PC-9 (cell line): ENCODE data around the gene PPP1R17. TPM values are rescaled to one million over a fixed set of nuclear protein-coding genes. Genes with fewer than 3 reads are reported as not detected.

Experiments
- BruUV-seq: library from RNA; stranded (reverse); fragments of 400-500 nt; replicated peaks from 2 replicates; lab custom pipeline; 2021; lab: Mats Ljungman, UMichigan
- CTCF ChIA-PET: fragments of 300-600 bp; sonication (Branson Sonifier 250); formaldehyde crosslinking; loops from one replicate; lab custom pipeline; 2022; ENCODE audit warnings: antibody characterized with exemption; lab: Charles Lee
- POLR2A ChIA-PET: fragments of 300-600 bp; sonication (Branson Sonifier 250); formaldehyde crosslinking; loops from one replicate; lab custom pipeline; 2022; ENCODE audit warnings: antibody characterized with exemption; ENCODE audit not compliant: unreplicated experiment; lab: Charles Lee
- DNase-seq, 2 experiments: peaks; one replicate each; pipeline versions ENCODE4 v3.0.0 to v3.0.0-alpha.2; 2015 to 2022; ENCODE audit warnings: mixed read lengths in 1 of 2
- H2AFZ ChIP-seq: fragments of 200-600 bp; sonication (generic); 2 replicates; pipeline ENCODE4 v1.8.1; 2017; ENCODE audit warnings: antibody characterized with exemption
- H3F3A ChIP-seq: fragments of 200-600 bp; sonication (generic); 2 replicates; pipeline ENCODE4 v1.8.1; 2017; ENCODE audit warnings: antibody characterized with exemption, mild to moderate bottlenecking, low read depth; ENCODE audit not compliant: insufficient read depth
- H3K27ac ChIP-seq: fragments of 200-600 bp; sonication (generic); 2 replicates; pipeline ENCODE4 v1.6.1; 2016; ENCODE audit warnings: mixed run types
- H3K27me3 ChIP-seq: fragments of 200-600 bp; sonication (generic); 2 replicates; pipeline ENCODE4 v1.6.1; 2016; ENCODE audit warnings: low read depth, mixed run types; ENCODE audit not compliant: insufficient read depth
- H3K36me3 ChIP-seq: fragments of 200-600 bp; sonication (generic); 2 replicates; pipeline ENCODE4 v1.6.1; 2016; ENCODE audit warnings: low read depth, mixed run types
- H3K4me1 ChIP-seq: fragments of 200-600 bp; sonication (generic); replicated peaks from 2 replicates; pipeline ENCODE4 v1.6.1; 2016; ENCODE audit warnings: mixed run types; ENCODE audit not compliant: insufficient read depth
- H3K4me2 ChIP-seq: fragments of 200-600 bp; sonication (generic); 2 replicates; pipeline ENCODE4 v1.6.1; 2017; ENCODE audit warnings: mixed run types
- H3K4me3 ChIP-seq: fragments of 200-600 bp; sonication (generic); 2 replicates; pipeline ENCODE4 v1.6.1; 2016; ENCODE audit warnings: mixed run types
- H3K79me2 ChIP-seq: fragments of 200-600 bp; sonication (generic); 2 replicates; pipeline ENCODE4 v1.6.1; 2017; ENCODE audit warnings: low read depth, mixed run types
- H3K9me2 ChIP-seq: fragments of 200-600 bp; sonication (generic); 2 replicates; pipeline ENCODE4 v1.8.1; 2017; ENCODE audit warnings: mild to moderate bottlenecking; ENCODE audit not compliant: insufficient read depth
- H3K9me3 ChIP-seq: fragments of 200-600 bp; sonication (generic); 2 replicates; pipeline ENCODE4 v1.8.1; 2016; ENCODE audit warnings: low read depth; ENCODE audit not compliant: insufficient read depth
- H4K20me1 ChIP-seq: fragments of 200-600 bp; sonication (generic); 2 replicates; pipeline ENCODE4 v1.8.1; 2017; ENCODE audit not compliant: insufficient read depth
- EZH2 ChIP-seq: fragments of 200-600 bp; sonication (generic); IDR thresholded peaks from 2 replicates; pipeline ENCODE4 v1.8.0; 2017; ENCODE audit warnings: antibody characterized with exemption, low read depth
- intact Hi-C: fragments of 100-400 bp; cut with micrococcal nuclease; formaldehyde crosslinking; loops from one replicate; pipeline ENCODE4 v1.10.0; 2022; ENCODE audit not compliant: unreplicated experiment
- total RNA-seq: library from RNA; stranded (reverse); gene quantifications from 2 replicates; pipeline ENCODE4 v1.2.3, GENCODE V29; 2021
- TF ChIP-seq, protein P1 (sequence below): fragments of 200-600 bp; sonication (generic); conservative IDR thresholded peaks from 2 replicates; pipeline ENCODE4 v1.6.1; 2017; ENCODE audit warnings: mixed run types, antibody characterized with exemption, mild to moderate bottlenecking, moderate library complexity

Gene PPP1R17
- total RNA-seq, 1 experiment from 2014 or later, result not detected

DNA sequence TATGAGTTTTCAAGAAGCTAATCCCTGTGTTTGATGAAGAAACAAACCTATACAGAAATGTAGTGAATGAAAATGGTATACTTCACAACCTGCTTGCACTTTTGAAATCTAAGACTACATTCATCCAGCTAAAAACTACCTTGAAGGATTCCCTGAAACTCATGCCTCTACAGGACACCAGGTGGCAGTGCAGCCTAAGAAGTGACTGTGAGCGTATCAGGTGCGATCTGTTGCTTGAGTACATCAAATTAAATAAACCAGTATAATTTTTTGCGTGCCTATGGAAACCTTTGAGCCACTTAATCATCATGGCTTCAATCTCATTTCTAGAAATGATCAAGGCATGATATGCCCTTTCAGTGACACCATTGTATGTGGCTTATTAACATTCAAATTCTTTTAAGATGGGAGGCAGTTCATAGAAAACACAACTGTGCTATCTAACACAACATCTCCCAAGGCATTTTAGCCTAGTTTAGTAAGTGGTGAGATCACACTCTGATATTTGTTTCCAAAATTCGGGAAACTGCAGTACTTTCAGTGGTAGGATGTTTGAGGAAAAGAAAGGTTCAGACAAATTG is 57.4 kb downstream of the PPP1R17 start:
- H2AFZ ChIP-seq, result no peak overlapping the region
- peak; percentile 59 to 60 for DNase-seq
- H3K9me2 ChIP-seq, result no peaks in the 10 kb centered on the region
- H3K4me2 ChIP-seq, result no peak overlapping the region
- no peaks in the 10 kb centered on the region for H3K36me3 ChIP-seq
- BruUV-seq, result no TSS peak
- H3K4me1 ChIP-seq, result no peaks in the 10 kb centered on the region
- H3F3A ChIP-seq, result no peaks in the 10 kb centered on the region
- H4K20me1 ChIP-seq, result no peaks in the 10 kb centered on the region
- ChIA-PET POLR2A (no interaction called here), CTCF (interaction anchor here (0.5 kb wide), 1 partner anchor 449 kb away, joined by 5 read pairs; no protein-coding TSS in a partner anchor)
- H3K27me3 ChIP-seq, result peaks cover 12% of the 10 kb centered on the region; the same call in 1 of the 2 replicates
- H3K9me3 ChIP-seq, result no peaks in the 10 kb centered on the region
- intact Hi-C loops, result loop anchor here (1.0 to 2.0 kb wide), 3 partner anchors 318 to 602 kb away; no protein-coding TSS in a partner anchor
- H3K27ac ChIP-seq, result no peak overlapping the region
- no peak overlapping the region for H3K4me3 ChIP-seq
- TF ChIP-seq EZH2, result no peak
- TF ChIP-seq, protein P1, sequence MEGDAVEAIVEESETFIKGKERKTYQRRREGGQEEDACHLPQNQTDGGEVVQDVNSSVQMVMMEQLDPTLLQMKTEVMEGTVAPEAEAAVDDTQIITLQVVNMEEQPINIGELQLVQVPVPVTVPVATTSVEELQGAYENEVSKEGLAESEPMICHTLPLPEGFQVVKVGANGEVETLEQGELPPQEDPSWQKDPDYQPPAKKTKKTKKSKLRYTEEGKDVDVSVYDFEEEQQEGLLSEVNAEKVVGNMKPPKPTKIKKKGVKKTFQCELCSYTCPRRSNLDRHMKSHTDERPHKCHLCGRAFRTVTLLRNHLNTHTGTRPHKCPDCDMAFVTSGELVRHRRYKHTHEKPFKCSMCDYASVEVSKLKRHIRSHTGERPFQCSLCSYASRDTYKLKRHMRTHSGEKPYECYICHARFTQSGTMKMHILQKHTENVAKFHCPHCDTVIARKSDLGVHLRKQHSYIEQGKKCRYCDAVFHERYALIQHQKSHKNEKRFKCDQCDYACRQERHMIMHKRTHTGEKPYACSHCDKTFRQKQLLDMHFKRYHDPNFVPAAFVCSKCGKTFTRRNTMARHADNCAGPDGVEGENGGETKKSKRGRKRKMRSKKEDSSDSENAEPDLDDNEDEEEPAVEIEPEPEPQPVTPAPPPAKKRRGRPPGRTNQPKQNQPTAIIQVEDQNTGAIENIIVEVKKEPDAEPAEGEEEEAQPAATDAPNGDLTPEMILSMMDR, result peak; percentile 97
- no peaks in the 10 kb centered on the region for H3K79me2 ChIP-seq

DNA sequence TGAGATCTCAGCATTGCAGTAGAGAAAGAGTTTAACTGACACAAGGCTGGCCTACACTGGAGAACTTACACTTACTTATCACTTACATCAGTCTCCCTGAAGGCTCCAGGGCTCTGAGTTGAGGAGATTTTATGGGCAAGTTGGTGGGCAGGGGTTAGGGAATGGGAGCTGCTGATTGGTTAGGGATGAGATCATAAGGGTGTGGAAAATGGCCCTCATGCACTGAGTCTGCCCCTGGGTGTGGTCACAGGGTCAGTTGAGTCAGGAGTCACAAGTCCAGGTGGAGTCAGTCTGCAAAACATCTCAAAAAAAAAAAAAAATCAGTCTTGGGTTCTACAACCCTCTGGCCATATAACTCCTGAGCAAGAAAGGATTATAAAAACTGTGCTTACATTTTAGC is 60.5 kb downstream of the PPP1R17 start:
- peak in 1 of 2 experiments; percentile 9 for DNase-seq
- BruUV-seq, result no TSS peak
- H3K9me3 ChIP-seq, result no peaks in the 10 kb centered on the region
- POLR2A ChIA-PET, result no interaction called here
- no peaks in the 10 kb centered on the region for H3K9me2 ChIP-seq
- no peak overlapping the region for H3K4me3 ChIP-seq
- no peak overlapping the region for H3K4me2 ChIP-seq
- no peaks in the 10 kb centered on the region for H3F3A ChIP-seq
- H3K79me2 ChIP-seq, result no peaks in the 10 kb centered on the region
- TF ChIP-seq, protein P1, result no peak
- TF ChIP-seq EZH2, result no peak
- H3K27ac ChIP-seq, result no peak overlapping the region
- no peaks in the 10 kb centered on the region for H3K4me1 ChIP-seq
- no peaks in the 10 kb centered on the region for H3K36me3 ChIP-seq
- intact Hi-C loops, result no loop called here
- CTCF ChIA-PET, result no interaction called here
- H3K27me3 ChIP-seq, result 0 out of 2 replicates have a peak, but pooled peaks cover 6% of the 10 kb centered on the region
- H4K20me1 ChIP-seq, result no peaks in the 10 kb centered on the region
- no peak overlapping the region for H2AFZ ChIP-seq

DNA sequence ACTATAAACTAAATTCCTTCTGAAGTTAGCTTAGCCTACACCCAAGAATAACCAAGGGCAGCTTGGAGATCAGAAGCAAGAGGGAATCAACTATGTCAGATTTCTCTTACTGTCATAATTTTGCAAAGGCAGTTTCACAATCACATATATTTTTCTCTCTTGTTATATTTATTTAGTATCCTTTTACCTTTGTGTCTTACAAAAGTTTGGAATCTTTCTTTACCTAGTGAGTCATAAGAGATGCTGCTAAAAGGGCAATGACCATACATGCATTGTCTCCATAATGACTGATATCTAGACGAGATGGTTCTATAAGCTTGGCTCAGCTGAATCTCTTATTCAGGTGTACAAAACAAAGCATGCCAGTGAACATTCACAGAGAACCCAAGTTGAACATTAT is 61.1 kb downstream of the PPP1R17 start:
- TF ChIP-seq, protein P1, result no peak
- no peak for TF ChIP-seq EZH2
- intact Hi-C loops, result no loop called here
- H3K9me2 ChIP-seq, result no peaks in the 10 kb centered on the region
- no peak overlapping the region for H3K4me3 ChIP-seq
- no peaks in the 10 kb centered on the region for H3F3A ChIP-seq
- H3K27me3 ChIP-seq, result 0 out of 2 replicates have a peak, but pooled peaks cover 6% of the 10 kb centered on the region
- H3K27ac ChIP-seq, result no peak overlapping the region
- H3K9me3 ChIP-seq, result no peaks in the 10 kb centered on the region
- BruUV-seq, result no TSS peak
- no peaks in the 10 kb centered on the region for H3K36me3 ChIP-seq
- no peak overlapping the region for H3K4me2 ChIP-seq
- DNase-seq, result no peak
- H4K20me1 ChIP-seq, result no peaks in the 10 kb centered on the region
- no peaks in the 10 kb centered on the region for H3K4me1 ChIP-seq
- H2AFZ ChIP-seq, result no peak overlapping the region
- CTCF ChIA-PET, result interaction anchor here (0.6 kb wide), 1 partner anchor 818 kb away, joined by 4 read pairs; no protein-coding TSS in a partner anchor
- no peaks in the 10 kb centered on the region for H3K79me2 ChIP-seq
- POLR2A ChIA-PET, result no interaction called here
